OCI-LY7 (cell line): ENCODE data around the gene SERPINF2.
"Not testable (repeated sequence)": the region's sequence is repeated elsewhere in the genome, so short reads cannot be mapped to it uniquely, and the experiment has no call there.

ENCODE experiments used
- CTCF ChIP-seq: fragments of 200-600 bp; sonication (generic); conservative IDR thresholded peaks from 2 replicates; pipeline ENCODE4 v1.5.1; 2014; ENCODE audit warnings: mild to moderate bottlenecking, antibody characterized with exemption, low read length, moderate library complexity, mixed read lengths
- EZH2phosphoT487 ChIP-seq: fragments of 200-600 bp; sonication (generic); IDR thresholded peaks from 2 replicates; pipeline ENCODE4 v1.6.1; 2018; ENCODE audit warnings: low read depth, borderline replicate concordance, mild to moderate bottlenecking, mixed run types, antibody characterized with exemption, low read length, moderate library complexity, mixed read lengths

DNA sequence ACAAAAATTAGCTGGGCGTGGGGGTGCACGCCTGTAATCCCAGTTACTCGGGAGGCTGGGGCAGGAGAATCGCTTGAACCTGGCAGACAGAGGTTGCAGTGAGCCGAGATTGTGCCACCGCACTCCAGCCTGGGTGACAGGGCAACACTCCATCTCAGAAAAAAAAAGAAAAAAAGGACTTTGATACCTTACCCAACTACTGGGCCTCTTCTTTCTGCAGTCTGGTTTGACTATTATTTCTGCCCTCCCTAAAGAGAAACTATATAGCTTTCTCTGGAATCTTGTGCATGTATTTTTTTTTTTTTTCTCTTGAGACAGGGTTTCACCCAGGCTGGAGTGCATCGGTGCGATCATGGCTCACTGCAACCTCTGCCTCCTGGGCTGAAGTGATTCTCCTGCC lies 55.2 kb downstream of the SERPINF2 start:
- TF ChIP-seq CTCF, EZH2phosphoT487: not testable (repeated sequence)
